NCI-H1694 treated with DMSO at 0.1 percent for 48 hours (cell line): Measurements from ENCODE around the gene ZNF680.
A peak's percentile ranks its signal among the peaks of the same experiment; 100 is the strongest.
"Not testable (repeated sequence)": the region's sequence is repeated elsewhere in the genome, so short reads cannot be mapped to it uniquely, and the experiment has no call there.

Source experiments
- DNase-seq: peaks from one replicate; lab custom pipeline; 2025; lab: John Stamatoyannopoulos, UW

The ZNF680 gene

DNA sequence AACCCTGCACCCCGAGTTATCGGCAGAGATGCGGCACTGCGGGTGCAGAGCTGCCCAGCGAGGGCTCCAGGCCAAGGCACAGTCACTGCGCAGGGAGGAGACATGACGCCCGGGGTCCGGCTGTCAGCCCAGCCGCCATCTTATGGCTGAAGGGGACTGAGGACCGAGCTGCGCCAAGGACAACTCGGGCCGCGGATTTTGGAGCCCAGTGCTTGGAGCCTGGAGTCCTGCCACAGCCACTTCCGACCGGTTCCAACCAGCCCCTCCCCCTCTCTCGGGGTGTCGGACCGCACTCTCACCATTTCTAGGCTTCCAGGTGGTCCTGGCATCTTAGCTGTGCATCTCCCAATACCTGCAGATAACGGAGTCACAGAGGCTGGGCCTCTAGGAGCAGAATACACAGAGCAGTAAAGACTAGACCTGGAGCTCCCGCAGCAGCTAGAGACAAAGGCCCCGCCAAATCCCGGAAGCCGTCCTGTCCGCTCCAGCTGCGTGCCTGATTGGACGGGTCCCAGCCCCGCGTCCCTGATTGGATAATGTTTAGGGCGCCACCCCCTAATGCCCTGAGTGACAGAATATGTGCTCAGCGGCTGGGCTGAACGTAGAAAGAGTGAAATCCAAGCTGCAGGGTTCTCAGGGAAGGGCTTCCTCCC is at the start of gene ZNF680:
ZNF680 (minus strand) TSS at position 446 of the 653 bp plus-strand sequence; CDS start at position 329, 117 bp downstream.
- peak; percentile 95 for DNase-seq

DNA sequence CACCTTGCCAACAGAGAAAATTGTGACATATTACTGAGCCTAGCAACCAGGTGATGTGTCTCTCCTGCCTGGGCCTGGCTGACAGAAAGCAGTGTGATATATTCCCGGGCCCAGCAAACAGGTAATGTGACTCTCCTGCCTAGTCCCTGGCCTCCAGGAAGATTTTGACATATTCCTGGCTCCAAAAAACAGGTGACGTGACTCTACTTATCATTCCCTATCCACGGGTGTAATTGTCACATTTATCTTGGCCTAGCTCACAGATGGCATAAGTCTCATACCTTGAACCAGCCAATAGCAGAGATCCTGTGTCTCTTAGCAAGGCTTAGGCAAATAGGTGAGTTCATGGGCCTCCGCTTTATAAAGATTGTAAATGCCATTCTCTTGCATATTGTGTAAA is 49.6 kb upstream of the ZNF680 start:
- DNase-seq, result no peak

DNA sequence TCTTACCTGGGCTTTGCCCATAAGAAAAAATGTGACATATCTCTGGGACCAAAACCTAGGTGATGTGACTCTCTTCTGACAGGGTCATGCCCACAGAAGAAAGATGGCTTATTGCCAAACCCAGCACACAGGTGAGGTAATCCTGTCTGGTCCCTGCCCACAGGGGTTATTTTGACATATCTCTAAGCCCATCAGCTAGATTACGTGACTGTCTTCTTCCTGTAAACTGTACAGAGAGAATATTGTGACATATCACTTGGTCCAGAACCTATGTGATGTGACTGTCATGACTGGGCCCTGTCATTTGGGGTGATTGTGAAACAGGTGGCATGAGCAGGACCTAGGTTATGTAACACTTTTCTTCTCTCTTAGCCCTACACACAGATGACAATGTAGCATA is 48.8 kb upstream of the ZNF680 start:
- no peak for DNase-seq

DNA sequence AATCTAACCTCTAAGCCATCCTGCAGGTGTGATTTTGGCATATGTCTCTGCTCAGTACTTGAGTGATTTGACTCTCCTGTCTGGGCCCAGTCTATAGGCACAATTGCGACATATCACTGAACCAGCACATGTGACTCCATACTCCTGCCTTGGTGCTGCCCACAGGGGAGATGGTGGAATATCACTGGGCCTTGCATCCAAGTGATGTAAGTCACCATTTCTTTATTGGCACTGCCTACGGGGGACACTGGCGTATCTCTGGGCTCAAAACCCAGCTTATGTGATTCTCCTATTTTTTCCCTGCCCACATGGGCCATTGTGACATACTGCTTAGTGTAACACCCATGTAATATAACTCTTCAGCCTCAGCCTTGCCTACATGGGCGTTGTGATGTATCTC is 48.1 kb upstream of the ZNF680 start:
- no peak for DNase-seq

DNA sequence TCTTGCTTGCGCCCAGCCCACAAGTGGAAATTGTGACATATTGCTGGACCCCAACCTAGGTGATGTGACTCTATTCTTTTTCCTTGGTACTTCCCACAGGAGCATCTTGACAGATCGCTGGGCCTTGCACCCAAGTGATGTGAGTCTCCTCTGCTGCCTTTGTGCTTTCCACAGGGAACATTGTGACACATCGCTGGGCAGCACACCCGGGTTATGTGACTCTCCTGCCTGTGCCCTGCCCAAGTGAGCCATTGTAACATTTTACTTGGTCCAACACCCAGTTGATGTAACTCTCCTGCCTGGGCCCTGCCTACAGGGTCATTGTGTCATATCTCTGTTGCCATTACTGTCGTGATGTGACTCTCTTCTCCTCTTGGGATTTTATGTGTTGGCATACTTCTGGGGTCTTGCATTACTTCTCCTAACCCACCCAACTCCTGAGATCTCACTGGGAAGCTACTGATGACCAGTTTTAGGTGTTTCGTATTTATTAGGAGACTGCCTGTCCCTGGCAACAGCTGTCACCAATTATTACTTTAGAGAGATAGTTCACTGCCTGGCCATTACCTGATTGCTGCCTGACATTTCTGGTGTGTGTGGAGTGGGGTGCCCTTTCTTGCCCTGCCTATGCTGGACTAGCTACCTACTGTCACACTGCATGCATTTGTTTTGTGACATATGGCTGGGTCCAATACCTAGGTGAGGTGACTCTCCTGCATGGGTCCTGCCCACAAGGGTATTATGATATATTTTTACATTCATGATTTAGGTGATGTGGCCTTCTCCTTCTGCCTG is 45.4 kb upstream of the ZNF680 start:
- no peak for DNase-seq

DNA sequence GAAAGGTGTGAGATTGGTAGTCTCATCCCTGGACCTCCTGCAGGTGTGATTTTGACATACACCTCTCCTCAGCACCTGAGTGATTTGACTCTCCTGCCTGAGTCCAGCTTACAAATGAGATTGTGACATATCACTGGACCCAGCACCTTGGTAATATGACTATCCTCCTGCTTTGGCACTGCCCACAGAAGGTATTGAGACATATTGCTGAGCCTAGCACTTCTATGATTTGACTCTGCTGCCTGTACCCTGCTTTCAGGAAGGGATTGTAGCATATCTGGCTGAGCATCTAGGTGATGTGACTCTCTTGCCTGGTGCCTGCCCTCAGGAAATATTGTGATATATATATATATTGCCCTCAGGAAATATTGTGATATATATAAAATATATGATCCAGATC is 43.5 kb upstream of the ZNF680 start:
- DNase-seq, result no peak

DNA sequence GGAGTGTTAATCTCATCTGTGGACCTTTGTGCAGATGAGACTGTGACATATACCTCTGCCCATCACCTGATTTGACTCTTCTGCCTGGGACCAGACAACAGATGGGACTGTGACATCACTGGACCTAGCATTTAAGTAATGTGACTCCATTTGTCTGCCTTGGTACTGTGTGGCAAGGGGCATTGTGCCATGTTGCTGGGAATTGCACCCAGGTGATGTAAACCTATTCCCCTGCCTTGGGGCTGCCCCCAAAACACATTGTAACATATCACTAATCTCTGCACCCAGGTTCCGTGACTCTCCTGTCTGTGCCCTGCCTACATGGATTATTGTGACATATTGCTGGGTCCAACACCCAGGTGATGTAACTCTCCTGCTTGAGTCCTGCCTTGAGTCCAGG is 40.4 kb upstream of the ZNF680 start:
- no peak for DNase-seq

DNA sequence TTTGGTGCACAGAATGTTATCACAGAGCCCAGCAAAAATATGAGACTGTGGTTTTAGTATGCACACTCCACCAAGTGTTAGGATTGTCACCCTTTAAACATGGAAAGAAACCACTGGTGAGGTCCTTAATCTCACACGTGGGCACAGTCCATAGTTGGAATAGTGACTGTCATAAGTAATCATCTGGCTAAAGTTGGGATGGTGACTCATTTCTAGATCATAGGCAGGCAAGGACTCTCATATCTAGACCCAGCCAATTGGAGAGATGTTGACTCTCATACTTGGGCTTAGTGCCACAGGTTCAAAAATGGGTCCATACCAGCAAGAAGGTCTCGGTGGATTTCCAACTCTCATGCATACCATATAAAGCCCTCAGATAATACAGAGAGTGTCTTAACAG is 39.6 kb upstream of the ZNF680 start:
- DNase-seq, result no peak

DNA sequence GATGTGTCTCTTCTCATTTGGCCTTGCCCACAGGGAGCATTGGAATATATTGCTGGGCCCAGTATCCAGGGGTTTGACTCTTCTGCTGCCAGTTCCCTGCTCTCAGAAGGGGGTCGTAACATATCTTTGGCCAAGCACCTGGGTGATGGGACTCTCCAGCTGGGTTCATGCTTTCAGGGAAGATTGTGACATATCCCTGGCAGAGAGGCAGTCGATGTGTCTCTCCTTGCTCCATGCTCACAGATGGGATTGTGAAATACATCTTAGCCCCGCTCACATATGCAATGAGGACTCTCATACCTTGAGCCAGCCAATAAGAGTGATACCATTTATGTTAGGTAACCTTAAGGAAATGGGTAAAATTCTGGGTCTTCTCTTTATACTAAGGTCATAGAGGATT is 39.2 kb upstream of the ZNF680 start:
- DNase-seq, result no peak

DNA sequence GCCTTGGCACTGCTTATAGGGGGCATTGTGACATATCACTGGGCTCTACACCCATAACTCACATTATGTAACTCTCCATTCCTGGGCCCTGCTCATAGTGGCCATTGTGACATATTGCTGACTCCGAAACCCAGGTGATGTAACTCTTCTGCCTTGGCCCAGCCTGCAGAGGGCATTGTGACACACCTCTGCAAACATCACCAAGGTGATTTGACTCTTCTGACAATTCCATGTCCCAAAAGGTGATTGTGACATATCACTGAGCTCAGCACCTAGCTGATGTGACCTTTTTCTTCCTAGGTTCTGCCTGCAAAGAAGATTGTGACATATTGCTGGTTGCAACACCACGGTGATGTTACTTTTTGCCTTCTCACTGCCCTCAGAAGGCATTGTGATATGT is 36.5 kb upstream of the ZNF680 start:
- no peak for DNase-seq

DNA sequence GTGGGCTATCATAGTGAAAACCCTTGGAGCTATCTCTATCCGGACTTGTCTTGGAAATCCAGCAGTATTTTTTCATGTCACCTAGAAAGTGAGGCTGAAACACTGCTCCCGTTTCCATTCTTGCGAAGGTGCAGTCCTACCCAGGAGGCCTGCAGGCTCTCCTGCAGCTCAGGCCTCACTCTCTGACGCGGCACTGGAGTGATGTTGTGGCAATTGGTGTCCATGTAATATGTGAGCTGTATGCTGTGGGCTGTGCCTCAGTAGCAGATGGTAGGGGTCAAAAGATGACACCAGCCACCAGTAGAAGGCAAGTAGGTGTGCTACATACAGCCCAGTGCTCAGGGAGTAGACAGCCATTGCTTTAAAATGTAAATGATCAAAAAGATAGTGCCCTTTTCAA is 28.1 kb upstream of the ZNF680 start:
- DNase-seq, result no peak

DNA sequence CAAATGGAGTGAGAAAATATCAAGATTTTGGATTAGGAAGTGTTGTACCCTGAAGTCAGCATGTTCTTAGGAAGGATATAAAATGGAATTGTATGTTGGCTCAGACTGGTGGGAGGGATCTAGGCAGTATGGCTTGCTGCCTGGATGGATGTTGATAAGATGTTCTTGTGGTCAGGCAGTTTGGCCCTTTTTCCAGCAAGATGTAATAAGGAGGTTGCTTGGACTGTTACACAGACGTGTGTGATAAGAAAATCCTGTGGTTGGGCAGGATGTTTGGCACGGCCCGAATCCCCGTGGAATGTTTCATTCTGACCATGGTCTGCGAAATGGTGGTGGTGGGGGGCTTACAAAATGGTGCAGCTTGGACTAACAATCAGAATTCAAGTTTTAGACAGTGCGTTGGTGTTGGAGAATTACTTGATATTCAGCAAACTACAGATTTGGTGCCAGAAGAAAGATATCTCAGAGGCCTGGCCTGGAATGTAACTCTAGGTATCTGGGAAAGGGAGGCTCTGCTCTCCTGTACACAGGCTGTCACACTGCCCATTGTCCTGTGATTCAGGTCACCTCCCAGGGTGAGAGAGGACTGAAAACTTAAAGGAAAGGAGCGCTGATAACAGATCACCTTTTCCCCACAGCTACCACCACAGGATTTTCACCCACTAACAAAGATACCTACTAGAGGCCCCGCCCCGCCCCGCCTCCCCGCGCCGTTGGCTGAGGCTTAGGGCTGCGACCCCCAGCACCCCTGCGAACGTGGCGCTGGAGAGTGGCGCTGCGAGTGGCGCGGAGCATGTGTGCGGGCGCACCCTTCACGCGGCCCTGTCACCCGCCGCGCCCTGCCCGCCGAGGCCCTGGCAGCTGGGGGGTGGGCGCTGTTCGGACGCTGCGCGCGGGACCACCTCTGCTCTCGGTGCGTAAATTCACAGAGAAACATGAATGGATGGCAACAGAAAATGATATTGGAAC is 19.3 kb upstream of the ZNF680 start:
- DNase-seq, result no peak

DNA sequence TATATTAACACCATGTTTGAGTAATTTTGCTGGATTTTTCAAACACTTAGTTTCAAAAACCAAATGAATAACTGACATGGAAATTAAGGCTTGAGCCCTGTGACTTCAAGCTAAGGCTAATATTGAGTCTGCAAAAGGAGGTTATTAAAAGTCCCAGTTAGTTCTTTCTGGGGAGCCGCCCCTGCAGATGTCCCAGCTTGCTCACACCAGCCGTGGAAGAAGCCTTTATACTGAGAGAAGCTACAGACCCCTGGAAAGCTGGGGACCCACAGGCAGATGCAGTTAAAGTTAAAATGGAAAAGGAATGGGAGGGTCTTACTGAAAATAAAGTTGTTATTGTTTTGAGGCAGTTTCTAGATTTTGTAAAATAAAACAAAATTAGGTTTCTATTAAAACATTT is 18.5 kb upstream of the ZNF680 start:
- DNase-seq, result no peak

DNA sequence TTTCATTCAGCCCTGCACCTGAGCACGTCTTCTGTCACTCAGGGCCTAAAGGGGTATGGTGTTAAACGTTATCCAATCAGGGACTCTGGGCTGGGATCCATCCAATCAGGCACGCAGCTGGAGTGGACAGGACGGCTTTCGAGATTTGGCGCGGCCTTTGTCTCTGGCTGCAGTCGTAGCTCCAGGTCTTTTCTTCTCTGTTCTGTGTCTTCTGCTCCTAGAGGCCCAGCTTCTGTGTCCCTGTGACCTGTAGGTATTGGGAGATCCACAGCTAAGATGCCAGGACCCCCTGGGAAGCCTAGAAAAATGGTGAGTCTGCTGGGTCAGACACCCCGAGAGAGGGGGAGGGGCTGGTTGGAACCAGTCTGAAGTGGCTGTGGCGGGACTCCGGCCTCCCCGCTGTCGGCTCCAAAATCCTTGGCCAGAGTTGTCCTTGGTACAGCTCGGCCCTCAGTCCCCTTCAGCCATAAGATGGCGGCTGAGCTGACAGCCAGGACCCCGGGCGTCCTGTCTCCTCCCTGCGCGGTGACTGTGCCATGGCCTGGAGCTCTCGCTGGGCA is 11.7 kb upstream of the ZNF680 start:
- DNase-seq, result no peak

DNA sequence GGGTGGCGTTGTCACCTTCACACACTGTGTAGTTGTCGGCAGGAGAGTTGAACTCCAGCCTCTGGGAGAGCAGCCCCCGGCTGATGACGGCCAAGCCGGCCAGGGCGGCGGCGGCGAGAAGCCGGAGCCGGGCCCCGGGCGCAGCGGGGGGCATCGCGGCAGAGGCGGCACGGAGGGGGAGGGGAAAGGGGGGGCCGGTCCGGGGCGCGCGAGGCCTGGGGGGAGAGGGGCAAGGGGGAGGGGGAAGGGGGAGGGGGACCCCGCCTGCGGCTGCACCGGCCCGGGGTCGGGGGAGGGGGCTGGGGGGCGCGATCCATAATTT is 7.4 kb upstream of the ZNF680 start:
- not testable (repeated sequence) for DNase-seq

DNA sequence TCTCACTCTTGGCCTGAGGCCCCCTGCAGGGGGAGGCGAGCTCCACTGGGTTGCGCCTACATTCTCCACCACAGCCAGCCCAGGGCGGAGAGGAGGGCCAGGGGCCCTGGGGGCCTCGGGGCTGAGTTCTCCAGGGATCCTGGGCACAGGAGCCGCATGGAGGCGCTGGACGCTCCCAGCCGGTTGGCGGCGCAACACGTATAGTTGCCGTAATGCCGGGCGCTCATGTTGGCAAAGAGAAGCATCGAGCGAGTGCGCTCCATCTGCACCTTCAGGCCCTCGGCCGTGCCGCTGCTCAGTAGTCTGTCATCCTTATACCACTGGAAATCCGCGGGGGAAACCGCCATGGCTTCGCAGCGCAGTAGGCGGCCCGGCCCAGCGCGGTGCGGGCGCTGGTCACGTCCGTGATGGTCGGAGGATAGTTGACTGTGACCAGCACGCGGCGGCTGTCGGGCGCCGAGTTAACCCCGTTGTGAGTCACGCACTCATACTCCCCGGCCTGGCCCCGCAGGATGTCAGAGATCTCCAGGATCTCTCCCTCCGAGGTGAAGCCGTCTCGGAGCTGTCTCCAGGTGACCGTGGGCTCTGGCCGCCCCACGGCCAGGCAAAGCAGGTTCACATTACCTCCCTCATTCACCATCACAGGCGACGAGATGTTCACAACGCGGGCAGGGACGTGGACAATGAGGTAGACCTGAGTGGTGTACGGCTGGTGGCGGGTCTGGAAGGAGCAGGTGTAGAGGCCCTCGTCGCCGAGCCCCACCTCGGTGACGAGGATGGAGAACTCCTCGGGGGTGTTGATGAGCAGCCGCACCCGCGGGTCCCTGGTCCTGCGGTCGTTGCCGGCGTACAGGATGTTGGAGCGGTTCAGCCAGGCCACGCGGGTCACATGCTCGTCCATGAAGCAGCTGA is 6.8 kb upstream of the ZNF680 start:
- DNase-seq, result not testable (repeated sequence)

DNA sequence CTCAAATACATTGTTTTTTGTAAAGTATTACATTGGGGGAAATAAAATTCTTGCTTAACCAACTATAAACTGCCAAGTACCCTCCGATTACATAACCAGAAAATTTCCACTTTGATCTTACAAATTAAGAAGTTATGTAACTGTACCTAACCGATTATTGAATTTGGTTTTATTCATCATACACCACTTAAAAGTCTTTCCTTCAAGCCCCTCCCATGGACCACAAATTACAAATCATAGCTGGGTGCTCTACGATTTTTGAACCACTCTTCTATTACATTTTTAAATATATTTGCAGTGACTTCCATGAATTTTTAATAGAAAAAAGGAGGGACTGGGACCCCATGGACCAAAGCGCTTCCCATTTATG is 630 bp downstream of the ZNF680 start:
- DNase-seq, result peak; percentile 54

DNA sequence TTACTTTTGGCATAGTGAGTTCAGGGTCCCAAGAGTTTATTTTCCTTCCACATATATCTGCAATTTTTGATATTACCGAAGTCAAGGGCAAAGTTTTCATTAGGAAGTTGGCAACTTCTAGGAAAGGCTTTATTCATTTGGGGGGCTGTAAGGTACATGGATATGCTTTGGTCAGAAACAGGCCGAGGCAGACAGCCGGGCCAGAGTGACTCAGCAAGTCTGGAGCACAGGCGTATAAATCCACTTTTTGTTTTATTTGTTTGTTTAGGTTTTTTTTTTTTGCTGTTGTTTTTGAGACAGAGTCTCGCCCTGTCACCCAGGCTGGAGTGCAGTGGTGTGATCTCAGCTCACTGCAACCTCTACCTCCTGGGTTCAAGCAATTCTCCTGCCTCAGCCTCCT is 3.7 kb downstream of the ZNF680 start:
- DNase-seq, result no peak

DNA sequence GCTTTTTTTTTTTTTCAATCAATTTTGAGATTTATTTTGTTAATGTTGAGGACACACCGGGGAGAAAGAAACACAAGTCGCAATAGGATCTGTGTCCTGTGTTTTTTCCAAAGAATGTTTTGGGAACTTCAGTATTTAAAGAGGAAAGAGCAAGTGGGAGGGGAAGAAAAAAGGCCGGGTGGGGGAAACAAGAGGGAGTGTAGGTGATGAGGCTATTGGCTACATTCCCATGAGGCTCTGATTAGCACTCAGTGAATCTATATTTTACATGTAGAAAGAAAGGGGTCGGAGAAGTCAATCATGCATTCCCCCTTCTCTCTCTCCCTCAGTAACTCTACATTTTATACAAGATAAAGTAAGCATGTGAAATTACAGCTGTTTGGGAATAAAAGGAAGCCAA is 4.1 kb downstream of the ZNF680 start:
- no peak for DNase-seq

DNA sequence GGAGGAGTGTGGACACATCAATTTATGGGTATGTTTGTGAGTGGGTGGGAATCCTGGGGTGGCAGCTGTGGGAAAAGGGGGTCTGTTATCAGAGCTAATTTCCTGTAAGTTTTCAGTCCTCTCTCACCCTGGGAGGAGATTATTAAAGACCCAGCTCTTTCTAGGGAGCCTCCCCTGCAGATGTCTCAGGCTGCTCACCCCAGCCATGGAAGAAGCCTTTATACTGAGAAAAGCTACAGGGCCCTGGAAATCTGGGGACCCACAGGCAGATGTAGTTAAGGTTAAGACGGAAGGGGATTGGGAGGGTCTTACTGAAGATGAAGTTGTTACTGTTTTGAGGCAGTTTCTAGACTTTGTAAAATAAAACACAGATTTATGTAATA is 4.6 kb downstream of the ZNF680 start:
- DNase-seq, result no peak

DNA sequence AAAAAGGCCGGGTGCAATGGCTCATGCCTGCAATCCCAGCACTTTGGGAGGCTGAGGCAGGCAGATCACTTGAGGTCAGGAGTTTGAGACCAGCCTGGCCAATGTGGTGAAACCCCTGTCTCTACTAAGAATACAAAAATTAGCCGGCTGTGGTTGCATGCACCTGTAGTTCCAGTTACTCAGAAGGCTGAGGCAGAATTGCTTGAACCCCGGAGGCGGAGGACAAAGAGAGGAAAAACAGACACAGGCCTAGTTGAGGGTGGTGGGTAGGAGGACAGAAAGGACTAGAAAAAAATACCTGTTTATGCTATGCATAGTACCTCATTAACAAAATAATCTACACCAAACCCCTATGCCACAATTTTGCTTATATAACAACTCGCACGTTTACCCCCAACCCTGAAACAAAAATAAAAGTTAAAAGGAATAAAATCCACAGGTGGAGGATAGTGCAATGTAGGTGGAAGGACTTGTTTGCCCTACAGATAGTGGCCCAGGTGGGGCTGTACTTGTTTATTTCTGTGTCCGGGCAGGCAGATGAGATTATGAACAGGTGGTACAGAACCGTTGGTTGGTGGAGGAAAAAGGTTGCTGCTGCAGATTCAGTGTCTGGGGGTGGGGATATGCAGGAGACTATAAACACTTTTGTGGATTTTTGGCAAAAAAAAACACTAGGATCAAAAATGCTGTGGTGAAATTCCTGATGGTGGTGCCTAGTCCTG is 5.1 kb downstream of the ZNF680 start:
- no peak for DNase-seq
